ENCODE data around the gene CMIP. TPM values are rescaled to one million over a fixed set of nuclear protein-coding genes. Genes with fewer than 3 reads are reported as not detected.
"Not testable (repeated sequence)": the region's sequence is repeated elsewhere in the genome, so short reads cannot be mapped to it uniquely, and the experiment has no call there.

CMIP gene
- total RNA-seq, 1 donor from 2014 or later = 27.7 TPM

DNA sequence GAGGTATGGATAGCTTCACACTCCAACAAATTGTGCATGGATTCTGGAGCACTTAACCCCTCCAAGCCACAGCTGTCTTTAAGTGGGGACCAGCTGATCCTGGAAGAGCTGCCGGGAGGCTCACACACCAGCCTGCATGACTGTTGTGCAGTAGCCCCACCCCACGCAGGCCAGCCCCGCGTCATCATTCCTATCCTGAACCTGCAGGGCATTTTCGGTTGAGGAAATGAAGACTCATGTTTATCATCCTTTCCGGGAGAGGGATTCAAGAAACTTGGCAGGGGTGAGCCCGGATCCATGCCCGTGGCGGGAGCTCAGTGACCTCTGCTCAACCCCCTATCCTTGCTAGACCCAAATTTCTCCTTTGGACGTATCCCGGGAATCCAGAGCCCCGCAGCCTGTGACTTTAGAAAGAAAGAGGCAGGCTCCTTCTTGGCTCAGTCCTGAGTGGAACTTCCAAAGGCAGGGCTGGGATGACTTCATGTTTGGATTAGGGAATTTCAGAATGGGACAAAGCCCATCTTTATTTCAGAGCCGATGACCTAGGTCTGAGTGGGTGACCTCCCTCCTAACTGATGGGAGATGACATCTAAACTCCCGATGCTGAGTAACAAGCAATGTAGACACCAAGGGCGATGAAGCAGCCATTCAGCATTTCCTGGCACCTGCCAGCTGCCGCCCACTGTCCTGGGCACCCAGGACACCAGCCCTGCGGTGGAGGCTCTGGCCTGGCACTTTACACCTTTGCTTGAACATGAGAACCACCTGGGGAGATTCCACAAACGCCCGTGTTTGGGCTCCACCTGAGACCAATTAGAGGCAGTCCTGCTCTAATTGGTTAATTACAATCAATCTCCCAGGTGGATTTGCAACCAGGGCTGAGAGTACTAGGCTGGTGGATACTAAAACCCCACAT lies 43.3 kb upstream of the CMIP start:
- H3K4me3 ChIP-seq (ENCODE audit: low read depth, low read length) = no peak overlapping the region
- H3K27me3 ChIP-seq (ENCODE audit: control insufficient read depth, insufficient read depth, low read length) = no peaks in the 10 kb centered on the region
- TF ChIP-seq, protein P1, sequence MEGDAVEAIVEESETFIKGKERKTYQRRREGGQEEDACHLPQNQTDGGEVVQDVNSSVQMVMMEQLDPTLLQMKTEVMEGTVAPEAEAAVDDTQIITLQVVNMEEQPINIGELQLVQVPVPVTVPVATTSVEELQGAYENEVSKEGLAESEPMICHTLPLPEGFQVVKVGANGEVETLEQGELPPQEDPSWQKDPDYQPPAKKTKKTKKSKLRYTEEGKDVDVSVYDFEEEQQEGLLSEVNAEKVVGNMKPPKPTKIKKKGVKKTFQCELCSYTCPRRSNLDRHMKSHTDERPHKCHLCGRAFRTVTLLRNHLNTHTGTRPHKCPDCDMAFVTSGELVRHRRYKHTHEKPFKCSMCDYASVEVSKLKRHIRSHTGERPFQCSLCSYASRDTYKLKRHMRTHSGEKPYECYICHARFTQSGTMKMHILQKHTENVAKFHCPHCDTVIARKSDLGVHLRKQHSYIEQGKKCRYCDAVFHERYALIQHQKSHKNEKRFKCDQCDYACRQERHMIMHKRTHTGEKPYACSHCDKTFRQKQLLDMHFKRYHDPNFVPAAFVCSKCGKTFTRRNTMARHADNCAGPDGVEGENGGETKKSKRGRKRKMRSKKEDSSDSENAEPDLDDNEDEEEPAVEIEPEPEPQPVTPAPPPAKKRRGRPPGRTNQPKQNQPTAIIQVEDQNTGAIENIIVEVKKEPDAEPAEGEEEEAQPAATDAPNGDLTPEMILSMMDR (IDR thresholded peaks at IDR 0.05; ENCODE audit: insufficient read depth, low read length, poor library complexity, severe bottlenecking) = no peak
- no peaks in the 10 kb centered on the region for H3K36me3 ChIP-seq (ENCODE audit: control insufficient read depth, insufficient read depth, low read length)
- no peak for DNase-seq (ENCODE audit: low read depth)

- H3K4me3 ChIP-seq (ENCODE audit: low read depth, low read length) = no peak overlapping the region
- no peaks in the 10 kb centered on the region for H3K36me3 ChIP-seq (ENCODE audit: control insufficient read depth, insufficient read depth, low read length)
- DNase-seq (ENCODE audit: low read depth) = no peak
- TF ChIP-seq, protein P1 (IDR thresholded peaks at IDR 0.05; ENCODE audit: insufficient read depth, low read length, poor library complexity, severe bottlenecking) = no peak
- no peaks in the 10 kb centered on the region for H3K27me3 ChIP-seq (ENCODE audit: control insufficient read depth, insufficient read depth, low read length)
Measured at GRCh38 chr16:81403208-81403600, 41.4 kb upstream of the CMIP start.

- DNase-seq (ENCODE audit: low read depth) = no peak
- TF ChIP-seq, protein P1 (IDR thresholded peaks at IDR 0.05; ENCODE audit: insufficient read depth, low read length, poor library complexity, severe bottlenecking) = peak; percentile 95
- Histone ChIP-seq H3K36me3 (ENCODE audit: control insufficient read depth, insufficient read depth, low read length) (no peaks in the 10 kb centered on the region), H3K27me3 (ENCODE audit: control insufficient read depth, insufficient read depth, low read length) (no peaks in the 10 kb centered on the region), H3K4me3 (ENCODE audit: low read depth, low read length) (peak overlapping the region; percentile 12)
Measured at GRCh38 chr16:81403601-81404391, 40.8 kb upstream of the CMIP start.

GRCh38 chr16:81405002-81405401 lies 39.6 kb upstream of the CMIP start:
- H3K4me3 ChIP-seq (ENCODE audit: low read depth, low read length); H3K36me3 ChIP-seq (ENCODE audit: control insufficient read depth, insufficient read depth, low read length); H3K27me3 ChIP-seq (ENCODE audit: control insufficient read depth, insufficient read depth, low read length); DNase-seq (ENCODE audit: low read depth): not testable (repeated sequence)

DNA sequence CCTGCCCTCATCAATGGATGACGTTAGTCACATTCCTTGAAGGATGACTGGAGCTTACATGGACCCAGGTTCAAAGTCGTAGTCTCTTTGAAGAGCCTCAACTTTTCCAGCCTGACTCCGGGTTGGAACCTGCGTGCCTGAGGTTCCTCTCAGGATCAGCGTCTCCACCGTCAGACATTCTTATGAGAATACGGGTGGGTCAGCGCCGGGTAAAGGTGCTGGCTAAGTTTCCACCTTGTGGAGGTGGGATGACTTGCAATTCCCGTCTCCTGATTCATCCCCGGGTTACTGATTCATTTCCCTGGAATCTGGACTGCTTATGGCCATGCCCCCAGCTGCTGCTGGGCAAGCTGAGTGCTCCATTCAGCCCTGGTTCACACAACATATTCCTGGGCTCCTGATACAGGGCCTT lies 38.9 kb upstream of the CMIP start:
- TF ChIP-seq, protein P1 (IDR thresholded peaks at IDR 0.05; ENCODE audit: insufficient read depth, low read length, poor library complexity, severe bottlenecking) = peak; percentile 25
- Histone ChIP-seq H3K27me3 (ENCODE audit: control insufficient read depth, insufficient read depth, low read length) (no peaks in the 10 kb centered on the region), H3K4me3 (ENCODE audit: low read depth, low read length) (no peak overlapping the region), H3K36me3 (ENCODE audit: control insufficient read depth, insufficient read depth, low read length) (no peaks in the 10 kb centered on the region)
- peak; percentile 98 for DNase-seq (ENCODE audit: low read depth)

GRCh38 chr16:81408409-81408950 lies 36.1 kb upstream of the CMIP start:
- TF ChIP-seq, protein P1 (IDR thresholded peaks at IDR 0.05; ENCODE audit: insufficient read depth, low read length, poor library complexity, severe bottlenecking) = no peak
- H3K4me3 ChIP-seq (ENCODE audit: low read depth, low read length) = no peak overlapping the region

More at GRCh38 chr16:81408409-81408950, 36.1 kb upstream of the CMIP start:
- no peaks in the 10 kb centered on the region for H3K36me3 ChIP-seq (ENCODE audit: control insufficient read depth, insufficient read depth, low read length)
- no peaks in the 10 kb centered on the region for H3K27me3 ChIP-seq (ENCODE audit: control insufficient read depth, insufficient read depth, low read length)
- DNase-seq (ENCODE audit: low read depth) = no peak
